DND-41 (cell line): ENCODE data around the gene NELFA.

Experiments used
- ATAC-seq: fragments of 200-7000 bp; cut with Tn5 transposase; 3 replicates; pipeline ENCODE4 v1.9.1; 2021; ENCODE audit warnings: low read depth; ENCODE audit not compliant: insufficient read depth
- DNase-seq: peaks from one replicate; pipeline ENCODE4 v3.0.0-alpha.2; 2020
- H2AFZ ChIP-seq: 2 replicates; pipeline ENCODE4 v1.6.0; 2012; ENCODE audit warnings: low read depth, low read length
- H3K27ac ChIP-seq: 2 replicates; pipeline ENCODE4 v1.5.1; 2012; ENCODE audit warnings: low read length, inconsistent platforms
- H3K27me3 ChIP-seq: fragments of 200-600 bp; sonication (generic); 2 replicates; pipeline ENCODE4 v1.6.0; 2012; ENCODE audit warnings: low read length, mild to moderate bottlenecking, inconsistent platforms; ENCODE audit not compliant: insufficient read depth, poor library complexity
- H3K36me3 ChIP-seq: 2 replicates; pipeline ENCODE4 v1.5.1; 2012; ENCODE audit warnings: low read length, inconsistent platforms; ENCODE audit not compliant: insufficient read depth
- H3K4me1 ChIP-seq: 2 replicates; pipeline ENCODE4 v1.5.1; 2012; ENCODE audit warnings: mild to moderate bottlenecking, low read length; ENCODE audit not compliant: insufficient read depth
- H3K4me2 ChIP-seq: 2 replicates; pipeline ENCODE4 v1.6.0; 2012; ENCODE audit warnings: mild to moderate bottlenecking, moderate library complexity, low read length, inconsistent platforms; ENCODE audit not compliant: insufficient read depth
- H3K4me3 ChIP-seq, 2 experiments: fragments of 200-600 bp in 1 of 2; shearing (Covaris generic) in 1 of 2; 2 replicates each; pipeline ENCODE4 v1.5.1; 2012 to 2016; ENCODE audit warnings: inconsistent platforms in 2 of 2, low read length in 2 of 2, mild to moderate bottlenecking in 2 of 2, low read depth in 1 of 2, moderate library complexity in 1 of 2
- H3K79me2 ChIP-seq: 2 replicates; pipeline ENCODE4 v1.6.0; 2012; ENCODE audit warnings: low read length, inconsistent platforms; ENCODE audit not compliant: insufficient read depth
- H3K9ac ChIP-seq: 2 replicates; pipeline ENCODE4 v1.6.0; 2012; ENCODE audit warnings: low read depth, mild to moderate bottlenecking, inconsistent platforms, low read length, moderate library complexity
- H3K9me3 ChIP-seq: 2 replicates; pipeline ENCODE4 v1.5.1; 2012; ENCODE audit warnings: low read length, moderate library complexity, mild to moderate bottlenecking, inconsistent platforms; ENCODE audit not compliant: insufficient read depth, severe bottlenecking
- H4K20me1 ChIP-seq: 2 replicates; pipeline ENCODE4 v1.6.0; 2012; ENCODE audit warnings: low read length; ENCODE audit not compliant: insufficient read depth
- EZH2 ChIP-seq: IDR thresholded peaks from 3 replicates; pipeline ENCODE4 v1.6.1; 2012; ENCODE audit warnings: borderline replicate concordance, low read depth, mild to moderate bottlenecking, moderate library complexity, low read length, inconsistent platforms; ENCODE audit not compliant: severe bottlenecking
- TF ChIP-seq, protein P1 (sequence below): IDR thresholded peaks from 2 replicates; pipeline ENCODE4 v1.5.1; 2012; ENCODE audit warnings: borderline replicate concordance, low read length, moderate library complexity, mild to moderate bottlenecking; ENCODE audit not compliant: poor library complexity, severe bottlenecking; ENCODE audit errors: extremely low read depth

Gene NELFA

DNA sequence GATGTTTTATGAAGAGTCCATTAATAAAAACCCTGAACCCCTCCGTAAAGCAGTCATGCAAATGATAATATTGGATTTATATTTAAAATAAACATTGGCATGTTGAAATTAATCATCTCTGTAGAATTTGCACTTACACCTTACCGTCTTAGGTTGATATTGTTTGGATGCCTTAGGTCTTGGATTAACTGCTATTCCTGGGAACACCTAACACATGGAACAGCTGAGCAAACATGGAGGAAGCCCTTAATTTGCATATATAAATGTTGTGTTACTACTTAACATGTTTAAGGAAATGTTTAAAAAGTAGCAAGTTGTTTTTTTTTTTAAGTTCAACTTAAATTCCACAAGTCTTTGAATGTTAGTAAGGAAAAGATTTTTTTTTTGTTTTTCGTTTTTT lies 75.1 kb downstream of the NELFA start:
- H3K4me3 ChIP-seq, result no peak overlapping the region
- H3K79me2 ChIP-seq, result peaks cover 57% of the 10 kb centered on the region
- H3K4me2 ChIP-seq, result no peak overlapping the region
- no peak for DNase-seq
- no peak overlapping the region for H3K27ac ChIP-seq
- no peaks in the 10 kb centered on the region for H3K4me1 ChIP-seq
- no peak for ATAC-seq
- H2AFZ ChIP-seq, result no peak overlapping the region
- H3K36me3 ChIP-seq, result peaks cover 84% of the 10 kb centered on the region
- H3K9ac ChIP-seq, result no peak overlapping the region
- TF ChIP-seq, protein P1, sequence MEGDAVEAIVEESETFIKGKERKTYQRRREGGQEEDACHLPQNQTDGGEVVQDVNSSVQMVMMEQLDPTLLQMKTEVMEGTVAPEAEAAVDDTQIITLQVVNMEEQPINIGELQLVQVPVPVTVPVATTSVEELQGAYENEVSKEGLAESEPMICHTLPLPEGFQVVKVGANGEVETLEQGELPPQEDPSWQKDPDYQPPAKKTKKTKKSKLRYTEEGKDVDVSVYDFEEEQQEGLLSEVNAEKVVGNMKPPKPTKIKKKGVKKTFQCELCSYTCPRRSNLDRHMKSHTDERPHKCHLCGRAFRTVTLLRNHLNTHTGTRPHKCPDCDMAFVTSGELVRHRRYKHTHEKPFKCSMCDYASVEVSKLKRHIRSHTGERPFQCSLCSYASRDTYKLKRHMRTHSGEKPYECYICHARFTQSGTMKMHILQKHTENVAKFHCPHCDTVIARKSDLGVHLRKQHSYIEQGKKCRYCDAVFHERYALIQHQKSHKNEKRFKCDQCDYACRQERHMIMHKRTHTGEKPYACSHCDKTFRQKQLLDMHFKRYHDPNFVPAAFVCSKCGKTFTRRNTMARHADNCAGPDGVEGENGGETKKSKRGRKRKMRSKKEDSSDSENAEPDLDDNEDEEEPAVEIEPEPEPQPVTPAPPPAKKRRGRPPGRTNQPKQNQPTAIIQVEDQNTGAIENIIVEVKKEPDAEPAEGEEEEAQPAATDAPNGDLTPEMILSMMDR, result no peak
- TF ChIP-seq EZH2, result no peak
- no peaks in the 10 kb centered on the region for H3K27me3 ChIP-seq
- H4K20me1 ChIP-seq, result peaks cover 43% of the 10 kb centered on the region
- no peaks in the 10 kb centered on the region for H3K9me3 ChIP-seq

DNA sequence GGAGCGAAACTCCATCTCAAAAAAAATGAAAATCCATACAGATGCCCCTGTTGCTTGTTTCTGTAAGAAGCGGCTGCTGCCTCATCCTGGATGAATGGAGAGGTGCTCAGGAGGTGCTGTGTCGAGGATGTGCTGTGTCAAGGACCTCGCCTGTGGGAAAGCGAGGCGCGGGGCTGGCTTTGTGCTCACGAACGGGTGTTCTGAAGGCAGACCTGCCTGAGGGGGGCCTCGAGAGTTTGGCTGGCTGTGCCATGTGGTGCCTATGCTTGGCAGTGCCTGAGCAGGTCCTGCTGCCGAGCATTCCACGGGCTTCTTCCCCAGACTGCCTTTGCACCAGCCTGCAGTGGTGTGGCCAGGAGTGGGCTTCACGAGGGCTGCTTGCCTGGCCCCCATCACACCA lies 76.0 kb downstream of the NELFA start:
- H3K27me3 ChIP-seq, result no peaks in the 10 kb centered on the region
- H3K36me3 ChIP-seq, result peaks cover 88% of the 10 kb centered on the region
- H3K4me1 ChIP-seq, result no peaks in the 10 kb centered on the region
- peaks cover 64% of the 10 kb centered on the region for H3K79me2 ChIP-seq
- H3K4me2 ChIP-seq, result no peak overlapping the region
- H3K27ac ChIP-seq, result no peak overlapping the region
- H3K9me3 ChIP-seq, result no peaks in the 10 kb centered on the region
- no peak overlapping the region for H2AFZ ChIP-seq
- ATAC-seq (0 out of 3 replicates have a peak, but pooled peaks have one; percentile 12), DNase-seq (no peak)
- H3K9ac ChIP-seq, result no peak overlapping the region
- H3K4me3 ChIP-seq, result no peak overlapping the region
- H4K20me1 ChIP-seq, result peaks cover 48% of the 10 kb centered on the region
- TF ChIP-seq, protein P1, result no peak
- TF ChIP-seq EZH2, result no peak
